HG03378 (cell line): ENCODE data around the gene ESF1.
"Not testable (repeated sequence)": the region's sequence is repeated elsewhere in the genome, so short reads cannot be mapped to it uniquely, and the experiment has no call there.

Experiments
- ATAC-seq: cut with Tn5 transposase; IDR thresholded peaks from one replicate; pipeline ENCODE4 v1.9.1; 2021; ENCODE audit warnings: mild to moderate bottlenecking, moderate library complexity; ENCODE audit not compliant: unreplicated experiment

ESF1 gene

GRCh38 chr20:13739731-13740649 is 44.7 kb downstream of the ESF1 start:
- ATAC-seq = no peak

- ATAC-seq = not testable (repeated sequence)
Measured at GRCh38 chr20:13738187-13738586, 46.5 kb downstream of the ESF1 start.

- no peak for ATAC-seq
Measured at GRCh38 chr20:13736436-13737191, 48.1 kb downstream of the ESF1 start.

- no peak for ATAC-seq
Measured at GRCh38 chr20:13735826-13736225, 48.9 kb downstream of the ESF1 start.

GRCh38 chr20:13723011-13723410 is 61.7 kb downstream of the ESF1 start:
- no peak for ATAC-seq

- peak; percentile 37 for ATAC-seq
Measured at GRCh38 chr20:13718171-13718570, 66.5 kb downstream of the ESF1 start.

- peak; percentile 91 for ATAC-seq
Measured at GRCh38 chr20:13717631-13718044, 67.1 kb downstream of the ESF1 start.

- ATAC-seq = no peak
Measured at GRCh38 chr20:13715171-13715570, 69.5 kb downstream of the ESF1 start.

- no peak for ATAC-seq
Measured at GRCh38 chr20:13708234-13708633, 76.5 kb downstream of the ESF1 start.

GRCh38 chr20:13703265-13703664 is 81.5 kb downstream of the ESF1 start:
- no peak for ATAC-seq

GRCh38 chr20:13701486-13701885 is 83.2 kb downstream of the ESF1 start:
- no peak for ATAC-seq

- ATAC-seq = no peak
Measured at GRCh38 chr20:13700761-13701160, 84.0 kb downstream of the ESF1 start.

GRCh38 chr20:13694420-13695150 is 90.1 kb downstream of the ESF1 start:
- no peak for ATAC-seq

GRCh38 chr20:13692802-13693736 is 91.7 kb downstream of the ESF1 start:
- no peak for ATAC-seq

- no peak for ATAC-seq
Measured at GRCh38 chr20:13690943-13691342, 93.8 kb downstream of the ESF1 start.

GRCh38 chr20:13687815-13688214 is 96.9 kb downstream of the ESF1 start:
- ATAC-seq = no peak

- ATAC-seq = no peak
Measured at GRCh38 chr20:13685623-13686022, 99.1 kb downstream of the ESF1 start.

GRCh38 chr20:13684566-13685222 is 100.0 kb downstream of the ESF1 start:
- peak; percentile 80 for ATAC-seq

- ATAC-seq = no peak
Measured at GRCh38 chr20:13683833-13684232, 100.9 kb downstream of the ESF1 start.
